ENCODE measurements around the gene IQGAP3. TPM values are rescaled to one million over a fixed set of nuclear protein-coding genes. Genes with fewer than 3 reads are reported as not detected.

The IQGAP3 gene
- total and polyA plus RNA-seq, 7 experiments from 2014 or later: 0.24 to 14.4 TPM; not detected in 5

- H3K27me3 Mint-ChIP-seq: no peaks in the 10 kb centered on the region
- H3K9me3 ChIP-seq (ENCODE audit: control insufficient read depth in 2 of 3, low read length in 3 of 3): no peaks in the 10 kb centered on the region
- peak overlapping the region in 4 of 9 donors; percentile 4 to 14 (median 9) for H3K27ac Mint-ChIP-seq
- ATAC-seq (no peak), DNase-seq (no peak)
- H3K9me3 Mint-ChIP-seq: no peaks in the 10 kb centered on the region
- CTCF ChIA-PET: interaction anchor here (0.8 to 1.1 kb wide), 3 partner anchors 11 to 97 kb away, joined by 3 to 4 read pairs (median 3); no protein-coding TSS in a partner anchor
- POLR2A ChIA-PET: interaction anchor here (0.6 to 3.1 kb wide), 2 partner anchors 14 to 27 kb away, joined by 3 to 12 read pairs; partner anchors contain the start of gene MEF2D
- no peak overlapping the region for H3K4me3 ChIP-seq (ENCODE audit: low read length)
- H3K27me3 ChIP-seq (ENCODE audit: control insufficient read depth in 2 of 2, insufficient read depth in 2 of 2, low read length in 2 of 2): no peaks in the 10 kb centered on the region
- intact Hi-C loops (cut with micrococcal nuclease): loop anchor here in 1 of 2 donors (5.0 kb wide), 1 partner anchor 46 kb away; no protein-coding TSS in a partner anchor
- H3K4me3 Mint-ChIP-seq: peak overlapping the region in 5 of 10 donors; percentile 6 to 32 (median 20)
- H3K27ac ChIP-seq (ENCODE audit: low read depth, low read length): no peak overlapping the region
- peaks cover 34 to 43% (median 37%) of the 10 kb centered on the region in 7 donors for H3K4me1 Mint-ChIP-seq
- H3K4me1 ChIP-seq (ENCODE audit: control insufficient read depth in 2 of 2, insufficient read depth in 2 of 2, low read length in 2 of 2): peaks cover 23 to 31% of the 10 kb centered on the region in 2 donors
- peaks cover 0 to 12% (median 0%) of the 10 kb centered on the region in 5 donors for H3K36me3 Mint-ChIP-seq
- no peaks in the 10 kb centered on the region for H3K36me3 ChIP-seq (ENCODE audit: control insufficient read depth in 2 of 3, insufficient read depth in 3 of 3, low read length in 3 of 3)
These were observed 44.1 kb downstream of the IQGAP3 start for GRCh38 chr1:156528231-156528630.

- Histone ChIP-seq H3K4me1 (ENCODE audit: control insufficient read depth in 2 of 2, insufficient read depth in 2 of 2, low read length in 2 of 2) (peaks cover 23 to 31% of the 10 kb centered on the region in 2 donors), H3K27me3 (ENCODE audit: control insufficient read depth in 2 of 2, insufficient read depth in 2 of 2, low read length in 2 of 2) (no peaks in the 10 kb centered on the region), H3K36me3 (ENCODE audit: control insufficient read depth in 2 of 3, insufficient read depth in 3 of 3, low read length in 3 of 3) (no peaks in the 10 kb centered on the region), H3K4me3 (ENCODE audit: low read length) (no peak overlapping the region), H3K27ac (ENCODE audit: low read depth, low read length) (no peak overlapping the region), H3K9me3 (ENCODE audit: control insufficient read depth in 2 of 3, low read length in 3 of 3) (no peaks in the 10 kb centered on the region)
- peaks cover 34 to 43% (median 37%) of the 10 kb centered on the region in 7 donors for H3K4me1 Mint-ChIP-seq
- H3K9me3 Mint-ChIP-seq: no peaks in the 10 kb centered on the region
- no peak overlapping the region for H3K27ac Mint-ChIP-seq
- ATAC-seq: no peak
- ChIA-PET CTCF (interaction anchor here (0.8 kb wide), 1 partner anchor 20 kb away, joined by 3 read pairs; no protein-coding TSS in a partner anchor), POLR2A (interaction anchor here (0.6 to 3.1 kb wide), 2 partner anchors 14 to 26 kb away, joined by 3 to 12 read pairs; partner anchors contain the start of gene MEF2D)
- H3K27me3 Mint-ChIP-seq: no peaks in the 10 kb centered on the region
- intact Hi-C loops (cut with micrococcal nuclease): loop anchor here in 1 of 2 donors (5.0 kb wide), 1 partner anchor 45 kb away; no protein-coding TSS in a partner anchor
- peaks cover 0 to 12% (median 0%) of the 10 kb centered on the region in 5 donors for H3K36me3 Mint-ChIP-seq
- no peak for DNase-seq
- H3K4me3 Mint-ChIP-seq: no peak overlapping the region
These were observed 44.8 kb downstream of the IQGAP3 start for GRCh38 chr1:156527584-156527983.

- Mint-ChIP-seq H3K4me3 (peak overlapping the region in 1 of 10 donors; percentile 16), H3K4me1 (peaks cover 34 to 43% (median 36%) of the 10 kb centered on the region in 7 donors), H3K27ac (peak overlapping the region in 2 of 9 donors; percentile 7 to 17), H3K27me3 (no peaks in the 10 kb centered on the region), H3K36me3 (peaks cover 0 to 12% (median 0%) of the 10 kb centered on the region in 5 donors), H3K9me3 (no peaks in the 10 kb centered on the region)
- Histone ChIP-seq H3K4me1 (ENCODE audit: control insufficient read depth in 2 of 2, insufficient read depth in 2 of 2, low read length in 2 of 2) (peaks cover 23 to 31% of the 10 kb centered on the region in 2 donors), H3K4me3 (ENCODE audit: low read length) (no peak overlapping the region), H3K9me3 (ENCODE audit: control insufficient read depth in 2 of 3, low read length in 3 of 3) (no peaks in the 10 kb centered on the region), H3K27me3 (ENCODE audit: control insufficient read depth in 2 of 2, insufficient read depth in 2 of 2, low read length in 2 of 2) (no peaks in the 10 kb centered on the region), H3K36me3 (ENCODE audit: control insufficient read depth in 2 of 3, insufficient read depth in 3 of 3, low read length in 3 of 3) (no peaks in the 10 kb centered on the region), H3K27ac (ENCODE audit: low read depth, low read length) (no peak overlapping the region)
- DNase-seq (no peak), ATAC-seq (no peak)
- POLR2A ChIA-PET: interaction anchor here (0.9 to 3.3 kb wide), 4 partner anchors 17 to 65 kb away, joined by 3 to 32 read pairs (median 12); partner anchors contain the start of genes MEF2D and NAXE
- CTCF ChIA-PET: interaction anchor here (1.0 to 1.9 kb wide), 4 partner anchors 9 to 64 kb away, joined by 3 to 5 read pairs (median 4); partner anchors contain the start of gene MEF2D
- intact Hi-C loops (cut with micrococcal nuclease): loop anchor here in 1 of 2 donors (5.0 kb wide), 1 partner anchor 44 kb away; no protein-coding TSS in a partner anchor
These were observed 46.4 kb downstream of the IQGAP3 start for GRCh38 chr1:156525856-156526489.

GRCh38 chr1:156525071-156525501 lies 47.3 kb downstream of the IQGAP3 start:
- peak; percentile 19 for ATAC-seq
- CTCF ChIA-PET: interaction anchor here (0.7 to 1.9 kb wide), 7 partner anchors 10 to 63 kb away, joined by 3 to 5 read pairs (median 3); partner anchors contain the start of gene MEF2D
- H3K27ac ChIP-seq (ENCODE audit: low read depth, low read length): no peak overlapping the region

GRCh38 chr1:156524481-156524869 lies 47.9 kb downstream of the IQGAP3 start:
- no peaks in the 10 kb centered on the region for H3K9me3 ChIP-seq (ENCODE audit: control insufficient read depth in 2 of 3, low read length in 3 of 3)
- no peak overlapping the region for H3K4me3 ChIP-seq (ENCODE audit: low read length)
- H3K27me3 ChIP-seq (ENCODE audit: control insufficient read depth in 2 of 2, insufficient read depth in 2 of 2, low read length in 2 of 2): no peaks in the 10 kb centered on the region
- ChIA-PET POLR2A (interaction anchor here (0.5 to 3.3 kb wide), 8 partner anchors 12 to 1004 kb away, joined by 3 to 32 read pairs (median 4); partner anchors contain the start of gene MEF2D), CTCF (interaction anchor here (0.7 to 1.9 kb wide), 5 partner anchors 11 to 44 kb away, joined by 3 to 5 read pairs (median 3); partner anchors contain the start of gene MEF2D)
- peak overlapping the region; percentile 4 to 86 (median 57) for H3K27ac Mint-ChIP-seq
- ATAC-seq (peak; percentile 71), DNase-seq (peak in 1 of 9 donors; percentile 14)
- peak overlapping the region in 9 of 10 donors; percentile 27 to 71 (median 58) for H3K4me3 Mint-ChIP-seq
- no peaks in the 10 kb centered on the region for H3K9me3 Mint-ChIP-seq
- H3K27ac ChIP-seq (ENCODE audit: low read depth, low read length): no peak overlapping the region
- H3K36me3 Mint-ChIP-seq: peaks cover 0 to 12% (median 0%) of the 10 kb centered on the region in 5 donors
- intact Hi-C loops (cut with micrococcal nuclease): loop anchor here in 1 of 2 donors (5.0 kb wide), 1 partner anchor 37 kb away; no protein-coding TSS in a partner anchor
- peaks cover 23 to 31% of the 10 kb centered on the region in 2 donors for H3K4me1 ChIP-seq (ENCODE audit: control insufficient read depth in 2 of 2, insufficient read depth in 2 of 2, low read length in 2 of 2)
- no peaks in the 10 kb centered on the region for H3K27me3 Mint-ChIP-seq
- H3K36me3 ChIP-seq (ENCODE audit: control insufficient read depth in 2 of 3, insufficient read depth in 3 of 3, low read length in 3 of 3): no peaks in the 10 kb centered on the region
- H3K4me1 Mint-ChIP-seq: peaks cover 34 to 43% (median 36%) of the 10 kb centered on the region in 7 donors

More at GRCh38 chr1:156525071-156525501, 47.3 kb downstream of the IQGAP3 start:
- Histone ChIP-seq H3K4me3 (ENCODE audit: low read length) (no peak overlapping the region), H3K9me3 (ENCODE audit: control insufficient read depth in 2 of 3, low read length in 3 of 3) (no peaks in the 10 kb centered on the region), H3K36me3 (ENCODE audit: control insufficient read depth in 2 of 3, insufficient read depth in 3 of 3, low read length in 3 of 3) (no peaks in the 10 kb centered on the region), H3K4me1 (ENCODE audit: control insufficient read depth in 2 of 2, insufficient read depth in 2 of 2, low read length in 2 of 2) (peaks cover 23 to 31% of the 10 kb centered on the region in 2 donors), H3K27me3 (ENCODE audit: control insufficient read depth in 2 of 2, insufficient read depth in 2 of 2, low read length in 2 of 2) (no peaks in the 10 kb centered on the region)
- no peaks in the 10 kb centered on the region for H3K9me3 Mint-ChIP-seq
- peak overlapping the region; percentile 31 to 71 (median 59) for H3K4me3 Mint-ChIP-seq
- peaks cover 34 to 43% (median 36%) of the 10 kb centered on the region in 7 donors for H3K4me1 Mint-ChIP-seq
- H3K27me3 Mint-ChIP-seq: no peaks in the 10 kb centered on the region
- peak overlapping the region in 4 of 9 donors; percentile 4 to 59 (median 30) for H3K27ac Mint-ChIP-seq
- DNase-seq: no peak
- peaks cover 0 to 12% (median 0%) of the 10 kb centered on the region in 5 donors for H3K36me3 Mint-ChIP-seq
- POLR2A ChIA-PET: interaction anchor here (0.9 to 3.3 kb wide), 7 partner anchors 11 to 66 kb away, joined by 3 to 32 read pairs (median 4); partner anchors contain the start of genes MEF2D and NAXE
- intact Hi-C loops (cut with micrococcal nuclease): loop anchor here in 1 of 2 donors (5.0 kb wide), 1 partner anchor 43 kb away; no protein-coding TSS in a partner anchor
